Mammary epithelial cell (primary cell): ENCODE data around the gene WDFY3.

ENCODE experiments used
- CTCF ChIP-seq, 2 donors: IDR thresholded peaks in 1 of 2; conservative IDR thresholded peaks in 1 of 2; 2 replicates each; pipeline ENCODE4 v1.5.1; 2011 to 2012; ENCODE audit warnings: inconsistent platforms in 2 of 2, low read length in 2 of 2, mild to moderate bottlenecking in 2 of 2, control low read depth in 1 of 2, low read depth in 1 of 2; ENCODE audit not compliant: insufficient read depth in 1 of 2; ENCODE audit errors: extremely low read depth in 1 of 2
- EZH2 ChIP-seq: IDR thresholded peaks from 2 replicates; pipeline ENCODE4 v1.6.1; 2012; ENCODE audit warnings: low read length, inconsistent platforms, borderline replicate concordance

DNA sequence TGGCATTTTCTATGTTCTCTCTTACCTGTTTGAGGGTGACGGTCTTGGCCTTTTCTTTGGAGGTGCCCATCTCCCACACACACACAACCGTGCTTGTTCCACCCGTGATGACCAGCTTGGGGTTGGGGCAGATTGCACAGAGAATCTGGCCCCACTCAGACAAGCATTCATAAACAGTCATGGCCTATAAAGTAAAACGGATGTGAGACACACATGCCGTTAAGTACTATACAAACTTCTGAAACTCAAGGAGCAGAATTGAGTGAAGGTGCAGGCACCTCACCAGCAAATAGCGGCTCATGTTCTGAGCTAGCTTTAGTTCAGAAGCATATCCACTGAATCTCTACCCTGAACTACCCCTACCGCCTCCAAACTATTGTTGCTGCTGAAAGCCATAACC, 276.0 kb downstream of the WDFY3 start:
- TF ChIP-seq CTCF (conservative IDR thresholded peaks at IDR 0.05 in 1 of 2, IDR thresholded peaks at IDR 0.05 in 1 of 2; ENCODE audit: extremely low read depth in 1 of 2, insufficient read depth in 1 of 2, low read depth in 1 of 2, low read length in 2 of 2) (no peak), EZH2 (no peak)
